Breast epithelium (tissue), 3 donors: ENCODE results near the gene WLS.

Experiments used
- CTCF ChIP-seq, 3 donors: fragments of 450-650 bp; IDR thresholded peaks; one replicate each; pipeline ENCODE4 v1.5.1; 2016 to 2017; ENCODE audit warnings: antibody characterized with exemption in 3 of 3, mild to moderate bottlenecking in 3 of 3, moderate library complexity in 3 of 3
- POLR2A ChIP-seq: fragments of 450-650 bp; IDR thresholded peaks from one replicate; pipeline ENCODE4 v1.6.1; 2016; ENCODE audit warnings: antibody characterized with exemption, mild to moderate bottlenecking, moderate library complexity

- TF ChIP-seq POLR2A (no peak), CTCF (IDR thresholded peaks at IDR 0.05) (no peak)
Observed at GRCh38 chr1:68213843-68214242, 18.5 kb downstream of the WLS start.
